HG02759 (cell line): ENCODE results near the gene LRP11.

Experiments
- ATAC-seq: cut with Tn5 transposase; IDR thresholded peaks from one replicate; pipeline ENCODE4 v1.9.1; 2021; ENCODE audit warnings: mild to moderate bottlenecking, moderate library complexity; ENCODE audit not compliant: unreplicated experiment

The LRP11 gene

GRCh38 chr6:149806127-149806526 lies 58.0 kb downstream of the LRP11 start:
- ATAC-seq = no peak

GRCh38 chr6:149783551-149783950 lies 80.6 kb downstream of the LRP11 start:
- ATAC-seq = no peak

- ATAC-seq = no peak
Observed at GRCh38 chr6:149782337-149782736, 81.8 kb downstream of the LRP11 start.

GRCh38 chr6:149781715-149782114 lies 82.4 kb downstream of the LRP11 start:
- ATAC-seq = no peak

GRCh38 chr6:149779644-149779963 lies 84.6 kb downstream of the LRP11 start:
- no peak for ATAC-seq

- ATAC-seq = no peak
Observed at GRCh38 chr6:149777624-149778023, 86.5 kb downstream of the LRP11 start.

GRCh38 chr6:149771925-149772324 lies 92.2 kb downstream of the LRP11 start:
- no peak for ATAC-seq

GRCh38 chr6:149771185-149771584 lies 93.0 kb downstream of the LRP11 start:
- no peak for ATAC-seq

GRCh38 chr6:149769676-149770075 lies 94.5 kb downstream of the LRP11 start:
- ATAC-seq = no peak
